ENCODE data around the gene PRMT2.
A peak's percentile ranks its signal among the peaks of the same experiment; 100 is the strongest.
"Not testable (repeated sequence)": the region's sequence is repeated elsewhere in the genome, so short reads cannot be mapped to it uniquely, and the experiment has no call there.

The PRMT2 gene

DNA sequence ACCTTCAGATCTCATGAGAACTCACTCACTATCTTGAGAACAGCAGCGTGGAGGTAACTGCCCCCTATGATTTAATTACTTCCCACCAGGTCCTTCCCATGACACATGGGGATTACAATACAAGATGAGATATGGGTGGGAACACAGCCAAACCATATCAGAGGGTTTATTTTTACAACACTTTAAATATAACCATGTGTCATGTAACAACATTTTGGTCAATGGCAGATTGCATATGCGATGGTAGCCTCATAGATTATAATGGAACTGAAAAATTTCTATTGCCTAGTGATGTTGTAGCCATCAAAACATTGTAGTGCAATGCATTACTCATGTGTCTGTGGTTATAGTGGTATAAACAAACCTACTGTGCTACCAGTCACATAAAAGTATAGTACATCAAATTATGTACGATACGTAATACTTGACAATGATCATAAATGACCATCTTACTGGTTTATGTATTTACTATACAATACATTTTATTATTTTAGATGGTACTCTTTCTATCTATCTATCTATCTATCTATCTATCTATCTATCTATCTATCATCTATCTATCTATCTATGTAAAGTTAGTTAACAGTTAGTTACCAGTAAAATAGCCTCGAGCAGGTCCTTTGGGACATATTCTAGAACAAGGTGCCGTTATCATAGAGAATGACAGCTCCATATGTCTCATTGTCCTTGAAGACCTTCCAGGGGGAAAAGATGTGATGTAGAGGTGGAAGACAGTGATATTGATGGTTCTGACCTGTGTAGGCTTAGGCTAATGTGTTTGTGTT lies 18.0 kb upstream of the PRMT2 start:
- no peak for DNase-seq (ENCODE audit: low spot score)

- DNase-seq (ENCODE audit: low spot score), result no peak
Measured at GRCh38 chr21:46618738-46619379, 16.6 kb upstream of the PRMT2 start.

DNA sequence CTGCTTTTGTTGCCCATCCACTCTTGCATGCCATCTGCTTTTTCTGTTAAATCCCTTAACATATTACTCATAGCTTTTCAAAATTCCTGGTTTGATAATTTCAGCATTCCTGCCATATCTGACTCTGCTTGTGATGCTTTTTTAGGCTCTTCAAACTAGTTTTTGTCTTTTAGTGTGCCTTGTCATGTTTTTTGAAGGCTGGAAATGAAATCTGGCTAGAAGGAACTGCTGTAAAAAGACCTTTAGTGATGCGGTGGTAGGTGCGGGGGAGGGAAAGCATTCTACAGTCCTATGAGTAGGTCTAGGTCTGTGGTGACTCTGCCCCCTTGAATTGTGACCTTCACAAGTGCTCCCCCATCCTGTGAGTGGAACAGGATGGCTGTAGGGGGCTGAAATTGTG lies 15.6 kb upstream of the PRMT2 start:
- DNase-seq (ENCODE audit: low spot score), result no peak

DNA sequence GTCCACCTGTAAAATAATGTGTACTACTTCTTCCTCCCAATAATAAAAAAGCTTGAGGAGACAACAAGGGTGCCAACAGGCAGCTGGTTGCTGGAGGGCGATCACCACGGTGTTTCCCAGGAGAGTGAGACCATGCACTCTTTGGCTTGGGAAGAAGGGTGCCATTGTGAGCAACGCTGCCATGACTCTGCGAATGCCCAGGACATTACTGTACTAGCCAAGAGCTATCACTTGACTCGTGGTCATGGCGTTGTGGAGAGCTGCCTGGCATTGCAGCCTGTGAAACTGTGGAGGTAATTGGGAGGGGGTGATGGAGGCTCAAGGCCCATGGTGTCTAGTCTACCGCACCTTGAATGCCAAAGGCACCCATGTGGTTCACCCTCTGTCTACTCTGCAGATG lies 14.6 kb upstream of the PRMT2 start:
- DNase-seq (ENCODE audit: low spot score), result no peak

- no peak for DNase-seq (ENCODE audit: low spot score)
Measured at GRCh38 chr21:46621457-46622182, 13.9 kb upstream of the PRMT2 start.

GRCh38 chr21:46622226-46622625 lies 13.2 kb upstream of the PRMT2 start:
- no peak for DNase-seq (ENCODE audit: low spot score)

DNA sequence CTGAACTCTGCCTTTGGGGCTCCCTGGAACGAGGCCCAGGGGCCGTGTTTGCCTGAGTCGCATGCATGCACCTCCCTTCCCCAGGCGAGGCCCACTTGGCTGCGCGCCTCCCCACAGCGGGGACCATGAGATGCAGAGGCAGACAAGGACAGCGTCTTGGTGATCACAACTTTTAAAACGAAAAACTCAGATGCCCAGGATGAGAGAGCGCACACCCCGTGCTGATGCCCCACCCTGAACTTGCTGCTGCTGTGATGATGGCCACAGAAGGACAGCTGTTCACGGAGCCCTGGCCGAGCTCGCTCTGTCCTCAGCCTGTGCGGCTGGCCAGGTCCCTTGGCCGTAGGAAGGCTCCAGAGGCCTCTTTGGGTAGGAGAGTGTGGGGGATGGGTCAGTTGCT lies 11.4 kb upstream of the PRMT2 start:
- no peak for DNase-seq (ENCODE audit: low spot score)

GRCh38 chr21:46625759-46626158 lies 9.7 kb upstream of the PRMT2 start:
- no peak for DNase-seq (ENCODE audit: low spot score)

- no peak for DNase-seq (ENCODE audit: low spot score)
Measured at GRCh38 chr21:46626536-46626935, 8.9 kb upstream of the PRMT2 start.

- no peak for DNase-seq (ENCODE audit: low spot score)
Measured at GRCh38 chr21:46626975-46627501, 8.4 kb upstream of the PRMT2 start.

DNA sequence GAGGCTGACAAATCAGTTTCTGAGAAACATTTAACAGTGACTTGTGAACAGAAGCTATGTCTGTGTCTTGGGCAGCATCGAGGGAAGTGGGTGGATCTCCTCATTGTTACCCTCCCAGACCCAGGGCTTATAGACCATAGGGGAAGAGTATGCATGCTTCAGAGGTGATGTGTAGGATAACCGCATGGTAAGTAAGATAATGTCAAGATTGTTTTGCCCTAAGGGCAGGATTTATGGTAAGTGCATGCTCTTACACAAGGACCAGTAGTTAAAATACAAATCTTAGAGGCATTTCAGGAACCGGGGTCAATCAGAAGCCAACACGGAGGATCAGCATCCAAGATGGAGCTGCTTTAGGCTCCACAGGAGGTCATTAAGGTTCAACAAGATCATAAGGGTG lies 7.7 kb upstream of the PRMT2 start:
- DNase-seq (ENCODE audit: low spot score), result no peak

GRCh38 chr21:46628868-46629267 lies 6.6 kb upstream of the PRMT2 start:
- no peak for DNase-seq (ENCODE audit: low spot score)

GRCh38 chr21:46630915-46631314 lies 4.6 kb upstream of the PRMT2 start:
- not testable (repeated sequence) for DNase-seq (ENCODE audit: low spot score)

GRCh38 chr21:46633566-46633965 lies 1.9 kb upstream of the PRMT2 start:
- DNase-seq (ENCODE audit: low spot score), result no peak

DNA sequence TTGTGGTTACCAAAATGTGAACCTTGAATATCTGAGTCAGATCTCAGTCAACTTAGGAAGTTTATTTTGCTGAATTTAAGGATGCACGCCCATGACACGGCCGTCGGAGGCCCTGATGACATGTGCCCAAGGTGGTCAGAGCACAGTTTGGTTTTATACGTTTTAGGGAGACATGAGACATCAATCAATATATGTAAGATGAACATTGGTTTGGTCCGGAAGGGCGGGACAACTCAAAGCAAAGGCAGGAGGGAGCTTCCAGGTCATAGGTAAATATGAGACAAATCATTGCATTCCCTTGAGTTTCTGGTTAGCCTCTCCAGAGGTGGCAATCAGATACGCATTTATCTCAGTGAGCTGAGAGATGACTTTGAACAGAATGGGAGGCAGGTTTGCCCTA lies 1.0 kb upstream of the PRMT2 start:
- no peak for DNase-seq (ENCODE audit: low spot score)

- DNase-seq (ENCODE audit: low spot score), result peak; percentile 91
Measured at GRCh38 chr21:46634966-46635323, 529 bp upstream of the PRMT2 start.

DNA sequence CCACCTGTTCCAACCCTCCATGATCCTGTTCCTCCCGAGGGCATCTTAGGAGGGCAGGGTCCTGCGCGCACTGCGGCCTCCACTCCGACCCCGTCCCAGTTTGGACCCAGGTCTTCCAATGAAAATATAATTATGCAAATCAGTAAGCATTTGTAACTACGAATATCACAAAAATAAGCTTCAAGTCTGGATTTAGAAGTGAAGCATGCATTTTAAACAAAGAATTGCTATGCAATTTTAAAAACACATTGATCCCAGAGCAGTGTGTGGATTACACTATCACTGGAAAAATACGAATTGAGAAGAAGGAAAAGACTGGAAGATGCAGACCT lies 673 bp downstream of the PRMT2 start:
- no peak for DNase-seq (ENCODE audit: low spot score)

GRCh38 chr21:46636550-46637285 lies 1.2 kb downstream of the PRMT2 start:
- DNase-seq (ENCODE audit: low spot score), result no peak

- DNase-seq (ENCODE audit: low spot score), result no peak
Measured at GRCh38 chr21:46637952-46638746, 2.7 kb downstream of the PRMT2 start.

- no peak for DNase-seq (ENCODE audit: low spot score)
Measured at GRCh38 chr21:46639489-46640386, 4.3 kb downstream of the PRMT2 start.

Measured in SK-N-DZ (cell line).